GM06990 (cell line): ENCODE results near the gene DCTN4.

Experiments used
- DNase-seq: peaks from one replicate; pipeline ENCODE4 v3.0.0-alpha.2; 2011; ENCODE audit not compliant: insufficient read length; ENCODE audit errors: extremely low read depth
- H3K27me3 ChIP-seq: replicated peaks from 2 replicates; pipeline ENCODE4 v1.6.0; 2011; ENCODE audit warnings: low read length; ENCODE audit not compliant: control insufficient read depth, insufficient read depth
- H3K36me3 ChIP-seq: 2 replicates; pipeline ENCODE4 v1.5.1; 2011; ENCODE audit warnings: low read length; ENCODE audit not compliant: control insufficient read depth, insufficient read depth
- H3K4me3 ChIP-seq: replicated peaks from 2 replicates; pipeline ENCODE4 v1.5.1; 2011; ENCODE audit warnings: low read depth, mild to moderate bottlenecking, control low read depth, low read length
- TF ChIP-seq, protein P1 (sequence below): IDR thresholded peaks from 2 replicates; pipeline ENCODE4 v1.5.1; 2011; ENCODE audit warnings: low read length, control low read depth, mild to moderate bottlenecking, inconsistent platforms; ENCODE audit not compliant: insufficient read depth, poor library complexity, severe bottlenecking

DCTN4 gene

DNA sequence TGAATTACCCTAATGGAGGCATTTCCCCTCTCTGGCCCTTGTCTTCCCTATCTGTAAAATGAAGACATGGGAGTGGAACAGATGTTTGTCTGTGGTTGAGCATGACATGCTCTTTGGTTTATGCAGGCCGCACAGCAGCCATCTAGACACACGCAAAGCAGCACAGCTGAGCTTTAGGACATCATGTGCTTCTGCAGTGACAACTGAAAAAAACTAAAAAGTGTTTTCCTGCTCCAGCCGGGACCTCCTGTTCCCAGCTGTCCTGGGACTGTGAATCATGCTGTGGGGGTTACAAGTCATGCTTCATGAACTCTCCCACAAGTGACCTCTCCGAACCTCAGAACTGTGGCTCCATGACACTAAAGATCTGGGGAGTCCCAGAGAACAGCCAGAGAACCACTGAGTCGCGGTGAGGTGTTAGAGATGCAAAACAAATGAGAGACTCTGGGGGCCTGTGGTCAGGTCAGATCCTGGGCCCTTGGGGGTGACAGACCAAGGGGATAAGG, 21.4 kb upstream of the DCTN4 start:
- Histone ChIP-seq H3K27me3 (no peaks in the 10 kb centered on the region), H3K36me3 (no peaks in the 10 kb centered on the region), H3K4me3 (peak overlapping the region; percentile 85)
- DNase-seq, result peak; percentile 73
- TF ChIP-seq, protein P1, sequence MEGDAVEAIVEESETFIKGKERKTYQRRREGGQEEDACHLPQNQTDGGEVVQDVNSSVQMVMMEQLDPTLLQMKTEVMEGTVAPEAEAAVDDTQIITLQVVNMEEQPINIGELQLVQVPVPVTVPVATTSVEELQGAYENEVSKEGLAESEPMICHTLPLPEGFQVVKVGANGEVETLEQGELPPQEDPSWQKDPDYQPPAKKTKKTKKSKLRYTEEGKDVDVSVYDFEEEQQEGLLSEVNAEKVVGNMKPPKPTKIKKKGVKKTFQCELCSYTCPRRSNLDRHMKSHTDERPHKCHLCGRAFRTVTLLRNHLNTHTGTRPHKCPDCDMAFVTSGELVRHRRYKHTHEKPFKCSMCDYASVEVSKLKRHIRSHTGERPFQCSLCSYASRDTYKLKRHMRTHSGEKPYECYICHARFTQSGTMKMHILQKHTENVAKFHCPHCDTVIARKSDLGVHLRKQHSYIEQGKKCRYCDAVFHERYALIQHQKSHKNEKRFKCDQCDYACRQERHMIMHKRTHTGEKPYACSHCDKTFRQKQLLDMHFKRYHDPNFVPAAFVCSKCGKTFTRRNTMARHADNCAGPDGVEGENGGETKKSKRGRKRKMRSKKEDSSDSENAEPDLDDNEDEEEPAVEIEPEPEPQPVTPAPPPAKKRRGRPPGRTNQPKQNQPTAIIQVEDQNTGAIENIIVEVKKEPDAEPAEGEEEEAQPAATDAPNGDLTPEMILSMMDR, result no peak

DNA sequence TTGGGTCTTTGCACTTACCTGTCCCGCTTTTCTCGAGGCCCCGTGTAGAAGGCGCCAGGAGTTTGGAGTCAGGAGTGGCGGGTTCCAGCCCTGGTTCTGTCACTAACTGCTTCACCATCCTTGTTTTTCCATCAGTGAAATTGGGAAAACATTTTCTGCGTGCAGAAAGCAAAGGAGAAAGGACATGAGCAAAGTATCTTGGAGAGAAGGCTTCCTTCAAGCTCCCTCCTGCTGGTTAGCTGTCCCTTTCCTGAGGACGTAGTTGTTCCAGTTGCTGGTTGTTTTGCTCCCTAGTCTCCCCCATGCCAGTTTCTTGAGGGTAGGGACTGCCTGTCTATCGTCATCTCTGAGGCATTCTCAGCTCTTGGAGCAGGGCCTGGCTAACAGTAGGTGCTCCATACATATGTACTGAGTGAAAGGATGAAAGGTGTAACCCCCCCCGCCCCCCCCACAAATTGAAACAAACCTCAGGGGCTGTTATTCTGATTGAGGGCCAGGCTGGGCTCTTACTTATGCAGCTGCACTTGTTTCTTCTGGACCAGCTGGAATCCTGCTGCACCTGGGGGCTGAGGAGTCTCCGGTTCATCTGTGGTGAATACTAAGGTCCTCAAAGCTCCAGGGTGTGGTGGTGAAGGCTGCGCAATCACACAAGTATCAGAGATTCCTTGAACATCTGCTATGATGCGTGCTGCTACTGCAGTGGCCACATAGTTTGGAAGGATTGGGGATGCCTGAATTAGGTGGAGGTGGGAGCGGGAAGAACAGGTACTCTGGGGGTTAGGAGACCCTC, 20.8 kb upstream of the DCTN4 start:
- Histone ChIP-seq H3K36me3 (no peaks in the 10 kb centered on the region), H3K27me3 (no peaks in the 10 kb centered on the region), H3K4me3 (peak overlapping the region; percentile 85)
- TF ChIP-seq, protein P1, result no peak
- peak; percentile 29 for DNase-seq

DNA sequence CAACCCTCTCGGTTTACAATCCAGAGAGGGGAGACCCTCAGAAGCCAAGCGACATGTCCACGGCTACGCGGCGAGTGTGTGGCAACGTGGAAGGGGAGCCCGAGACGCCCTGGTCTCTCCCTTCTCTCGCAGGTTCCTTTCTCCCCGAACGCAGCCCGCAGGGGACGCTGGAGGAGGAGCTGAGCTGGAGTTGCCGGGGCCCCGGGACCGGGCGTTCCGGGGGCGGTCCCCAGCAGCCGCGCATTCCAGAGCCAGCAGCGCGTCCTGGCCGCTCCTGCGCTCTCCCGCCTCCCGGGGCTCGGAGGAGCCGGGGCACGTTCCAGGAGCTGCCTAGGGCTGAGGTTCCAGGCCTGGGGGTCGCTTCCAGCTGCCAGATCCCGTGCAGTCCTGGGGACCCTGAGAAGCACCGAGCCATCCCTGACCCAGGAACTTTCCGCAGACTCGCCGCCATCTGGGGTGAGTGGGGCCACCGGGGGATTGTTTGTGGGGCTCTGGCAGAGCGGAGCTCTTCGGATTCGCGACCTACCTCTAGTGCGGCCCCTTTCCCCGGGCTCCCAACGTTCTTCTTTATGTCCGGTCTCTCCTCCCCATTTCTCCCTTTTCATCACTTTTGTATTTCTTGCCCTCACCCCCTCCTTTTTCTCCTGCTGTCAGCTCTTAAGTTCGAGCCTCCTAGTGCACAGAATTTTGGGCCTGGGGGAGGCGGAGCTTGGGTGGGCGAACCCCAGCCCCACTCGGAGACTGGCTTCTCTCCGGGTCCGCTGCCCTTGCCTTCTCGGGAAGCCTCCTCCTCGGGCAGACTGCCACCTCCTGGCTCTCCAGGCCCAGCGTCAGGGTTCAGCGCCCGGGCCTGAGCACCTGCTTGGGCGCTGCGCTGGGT, 19.9 kb upstream of the DCTN4 start, which contains the start of gene SMIM3:
Gene SMIM3 (plus strand): TSS at position 241 of the 880 bp plus-strand sequence. CDS start 16,684 bp downstream, outside the sequence.
- TF ChIP-seq, protein P1, result peak; percentile 72
- H3K36me3 ChIP-seq, result no peaks in the 10 kb centered on the region
- H3K27me3 ChIP-seq, result no peaks in the 10 kb centered on the region
- DNase-seq, result peak; percentile 51
- peak within 1 kb of the TSS; percentile 85 for H3K4me3 ChIP-seq

DNA sequence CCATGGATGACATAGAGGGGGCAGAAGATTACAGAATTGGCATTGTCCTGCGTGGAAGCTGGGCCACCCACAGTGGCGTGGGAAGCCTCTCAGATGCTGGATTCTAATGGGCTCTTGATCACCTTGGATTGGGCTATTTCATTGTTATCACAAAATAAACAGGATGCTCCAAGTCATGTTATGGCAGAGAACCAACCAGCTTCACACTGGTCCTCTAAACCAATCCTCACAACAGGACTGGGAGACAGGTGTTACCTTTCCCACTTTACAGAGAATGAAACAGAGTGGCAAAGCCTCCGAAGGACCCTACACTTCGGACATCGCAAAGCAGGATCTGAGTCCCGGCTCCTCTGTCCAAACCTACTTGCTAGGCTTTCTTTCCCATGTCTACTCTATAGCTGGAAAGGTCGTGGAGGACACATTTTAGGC, 19.3 kb upstream of the DCTN4 start:
- TF ChIP-seq, protein P1, result no peak
- Histone ChIP-seq H3K4me3 (peak overlapping the region; percentile 85), H3K36me3 (no peaks in the 10 kb centered on the region), H3K27me3 (no peaks in the 10 kb centered on the region)
- DNase-seq, result no peak

DNA sequence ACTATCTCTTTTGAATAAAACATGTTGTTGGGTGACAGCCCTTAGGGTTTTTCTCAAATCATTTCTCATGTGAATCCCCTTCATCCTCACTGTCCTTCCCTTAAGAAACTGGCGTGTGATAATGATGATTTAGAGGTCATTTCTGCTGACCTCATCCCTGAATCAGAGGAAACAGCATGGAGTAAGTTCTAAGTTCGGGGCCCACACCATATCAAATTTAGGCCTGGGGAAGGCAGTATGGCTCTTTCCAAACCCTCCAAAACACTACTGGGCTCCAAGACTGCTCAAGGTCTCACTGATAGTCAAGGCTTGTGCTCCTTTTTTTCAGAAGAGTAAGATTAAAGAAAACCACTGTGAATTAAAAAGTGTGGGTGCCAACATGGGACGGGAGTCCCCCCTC, 18.9 kb upstream of the DCTN4 start:
- H3K36me3 ChIP-seq, result no peaks in the 10 kb centered on the region
- H3K27me3 ChIP-seq, result no peaks in the 10 kb centered on the region
- TF ChIP-seq, protein P1, result no peak
- H3K4me3 ChIP-seq, result peak overlapping the region; percentile 85
- DNase-seq, result no peak
